ENCODE data around the gene PPP1R13L.
A peak's percentile ranks its signal among the peaks of the same experiment; 100 is the strongest.
"Not testable (repeated sequence)": the region's sequence is repeated elsewhere in the genome, so short reads cannot be mapped to it uniquely, and the experiment has no call there.

PPP1R13L gene

GRCh38 chr19:45342911-45343310, 62.0 kb downstream of the PPP1R13L start:
- no peak for DNase-seq

DNA sequence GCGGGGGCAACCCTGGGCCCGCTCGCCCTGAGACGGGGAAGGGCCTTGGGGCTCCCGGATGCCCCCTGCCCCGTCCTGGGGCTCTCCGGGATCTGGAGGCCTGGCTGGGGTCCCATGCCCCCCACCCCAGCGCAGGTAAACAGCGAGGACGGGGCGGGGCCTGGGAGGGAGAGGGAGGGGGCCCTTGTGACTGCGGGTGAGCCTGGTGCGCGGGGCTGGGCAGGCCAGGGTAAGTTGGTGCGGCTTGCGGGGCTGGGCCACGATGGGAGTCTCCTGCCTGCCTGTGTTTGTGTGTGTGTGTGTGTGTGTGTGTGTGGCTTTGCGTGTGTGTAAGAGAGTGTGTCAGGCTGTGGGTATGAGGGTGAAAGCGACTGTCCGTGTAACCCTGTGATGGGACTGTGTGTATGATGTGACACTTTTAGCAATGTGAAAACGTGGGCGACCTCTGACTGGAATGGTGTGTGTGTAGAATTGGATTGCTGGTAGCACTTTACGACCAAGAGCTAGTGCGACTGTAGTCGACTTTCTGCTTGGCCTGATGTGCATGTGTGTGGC, 63.9 kb downstream of the PPP1R13L start:
- no peak for DNase-seq

DNA sequence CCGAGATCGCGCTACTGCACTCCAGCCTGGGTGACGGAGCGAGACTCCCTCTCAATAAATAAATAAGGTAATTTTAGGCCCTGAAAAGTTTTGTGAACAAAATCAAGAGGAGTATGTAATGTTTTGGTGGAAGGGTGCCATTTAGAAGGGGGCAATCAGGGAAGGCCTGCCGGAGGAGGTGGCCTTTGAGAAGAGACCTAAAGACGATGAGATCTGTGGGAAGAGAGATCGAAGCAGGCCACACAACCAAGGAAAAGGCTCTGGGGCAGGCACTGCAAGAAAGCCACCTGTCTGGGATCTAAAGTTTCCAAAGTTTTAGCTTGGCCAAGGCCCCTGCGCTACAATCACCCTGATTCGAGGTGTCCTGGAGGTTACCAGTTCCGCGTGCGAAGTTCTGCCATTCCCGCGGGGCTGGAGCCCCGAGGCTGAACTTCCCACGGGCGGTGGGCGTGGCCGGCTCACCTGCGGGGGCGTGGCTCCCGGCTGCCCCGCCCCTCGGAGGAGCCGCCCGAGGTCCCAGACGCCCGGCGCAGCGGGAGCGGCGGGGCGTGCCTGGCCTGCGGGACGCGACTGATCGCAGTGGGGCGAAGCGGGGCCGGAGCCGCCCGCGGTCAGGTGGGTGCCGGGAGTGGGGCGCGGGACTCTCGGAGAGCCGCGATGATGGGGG, 64.5 kb downstream of the PPP1R13L start, which contains the start of gene KLC3:
TSS of gene KLC3 (plus strand) at position 519 of the 667 bp plus-strand sequence. CDS start 4,792 bp downstream, outside the sequence.
- DNase-seq: peak; percentile 18

GRCh38 chr19:45339629-45340028, 65.2 kb downstream of the PPP1R13L start:
- no peak for DNase-seq

- DNase-seq: no peak
Measured at GRCh38 chr19:45336696-45337251, 68.1 kb downstream of the PPP1R13L start.

DNA sequence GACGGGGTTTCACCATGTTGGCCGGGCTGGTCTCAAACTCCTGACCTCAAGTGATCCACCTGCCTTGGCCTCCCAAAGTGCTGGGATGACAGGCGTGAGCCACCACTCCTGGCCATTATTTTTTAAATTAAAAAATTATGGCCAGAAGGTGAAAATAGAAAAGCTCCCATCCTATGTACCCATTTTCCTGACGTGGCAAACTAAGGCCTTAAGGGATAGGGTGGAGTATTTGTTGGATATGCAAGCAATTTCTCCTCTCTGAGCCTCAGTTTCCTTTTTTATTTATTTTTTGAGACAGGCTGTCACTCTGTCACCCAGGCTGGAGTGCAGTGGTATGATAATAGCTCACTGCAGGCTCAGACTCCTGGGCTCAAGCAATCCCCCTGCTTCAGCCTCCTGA, 70.0 kb downstream of the PPP1R13L start:
- DNase-seq: not testable (repeated sequence)

DNA sequence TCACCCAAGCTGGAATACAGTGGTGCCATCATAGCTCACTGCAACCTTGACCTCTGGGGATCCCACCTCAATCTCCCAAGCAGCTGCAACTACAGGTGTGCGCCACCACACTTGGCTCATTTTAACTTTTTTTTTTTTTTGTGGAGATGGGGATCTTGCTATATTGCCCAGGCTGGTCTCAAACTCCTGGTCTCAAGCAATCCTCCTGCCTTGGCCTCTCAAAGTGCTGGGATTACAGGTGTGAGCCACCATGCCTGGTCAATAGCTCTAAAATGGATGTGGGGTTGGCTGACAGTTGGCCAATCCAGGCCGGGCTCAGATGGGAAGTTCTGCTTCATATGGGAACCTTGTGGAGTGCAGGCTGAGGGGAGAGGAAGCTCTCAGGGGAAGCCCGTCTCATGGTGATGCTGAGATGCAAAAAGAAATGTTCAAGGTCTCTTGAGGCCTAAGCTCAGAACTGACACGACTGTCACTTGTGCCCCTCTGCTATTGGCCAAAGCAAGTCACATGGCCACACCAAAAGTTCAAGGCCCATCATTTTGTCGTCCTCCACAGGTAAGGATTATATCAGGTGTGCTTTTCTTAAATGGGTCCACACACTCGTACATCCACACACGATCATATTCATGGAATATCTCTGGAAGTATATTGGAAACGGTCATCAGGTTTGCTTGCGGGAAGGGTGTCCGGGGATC, 71.1 kb downstream of the PPP1R13L start:
- no peak for DNase-seq

GRCh38 chr19:45331411-45331810, 73.5 kb downstream of the PPP1R13L start:
- no peak for DNase-seq
